ENCODE measurements around the gene SLC8A1.

Gene SLC8A1

DNA sequence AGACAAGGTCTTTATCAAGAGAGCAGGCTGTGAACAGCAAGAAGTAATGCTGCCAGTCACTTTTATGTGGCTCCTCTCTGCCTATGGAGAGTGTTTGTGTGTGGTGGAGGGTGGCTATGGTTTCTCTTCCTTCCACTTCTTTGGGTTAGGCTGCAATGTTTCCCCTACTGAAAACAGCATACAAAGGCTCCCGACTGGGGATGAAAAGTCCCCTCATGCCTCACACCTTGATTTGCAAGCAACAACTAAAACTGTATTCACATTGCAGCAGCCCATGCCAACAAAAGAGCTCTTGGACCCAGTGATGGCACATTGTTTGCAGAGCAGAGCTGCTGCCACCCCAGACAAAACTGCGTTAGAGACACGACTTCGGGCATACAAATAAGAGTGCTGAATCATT, 301.6 kb downstream of the SLC8A1 start:
- no peak for DNase-seq (ENCODE audit: low spot score)

DNA sequence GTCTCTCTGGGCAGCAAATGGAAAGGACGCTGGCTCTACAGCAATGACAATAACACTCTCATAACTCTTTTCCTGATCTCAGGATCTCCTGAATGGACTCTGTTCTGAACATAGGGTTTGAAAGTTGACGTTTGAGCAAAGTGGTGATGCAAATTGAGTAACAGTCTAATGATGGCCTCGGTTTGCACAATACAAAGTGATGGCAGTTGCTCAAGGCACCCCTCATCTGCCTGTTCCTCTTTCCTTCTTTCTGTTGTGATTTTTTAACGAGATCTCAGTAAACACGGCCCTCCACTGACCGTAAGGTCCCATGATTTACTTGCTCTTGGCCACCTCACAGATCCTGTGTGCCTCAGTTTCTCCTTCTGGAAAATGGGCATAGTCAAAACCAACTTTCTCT, 303.6 kb downstream of the SLC8A1 start:
- DNase-seq (ENCODE audit: low spot score): no peak

DNA sequence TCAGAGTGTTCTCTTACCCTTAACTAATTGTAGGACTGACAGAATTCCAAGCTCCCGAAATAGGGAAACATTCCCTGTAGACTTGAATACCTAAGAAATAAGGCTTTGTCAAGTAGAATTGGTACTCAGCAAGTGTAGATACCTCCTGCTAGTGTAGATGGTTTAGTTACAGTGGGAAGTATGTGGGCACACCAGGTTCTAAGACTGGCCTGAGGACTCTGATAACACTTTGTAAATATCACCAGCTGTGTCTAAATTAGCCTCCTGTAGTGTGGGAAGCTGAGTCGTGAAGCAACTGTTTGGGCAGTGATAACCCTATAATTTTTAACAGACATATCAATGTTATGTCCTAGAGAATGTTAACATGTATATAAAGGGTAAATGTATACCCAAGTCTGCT, 304.5 kb downstream of the SLC8A1 start:
- DNase-seq (ENCODE audit: low spot score): no peak

DNA sequence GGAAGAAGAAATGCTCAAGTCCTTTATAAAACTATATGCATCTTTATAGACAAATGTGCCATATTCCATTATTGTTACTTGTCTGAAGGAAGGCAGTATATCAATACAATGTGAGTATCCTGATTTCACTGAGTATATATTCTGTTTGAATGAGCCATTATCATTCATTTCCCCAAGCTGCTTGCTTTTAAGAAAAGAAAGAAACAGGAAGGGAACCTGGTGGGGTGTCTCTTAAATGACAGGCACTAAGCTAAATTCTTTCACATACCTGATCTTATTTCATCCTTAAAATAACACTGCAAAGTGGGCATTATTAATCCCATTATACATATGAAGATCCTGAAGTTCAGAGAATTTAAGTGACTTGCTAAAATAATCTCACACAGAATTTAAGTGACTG, 307.9 kb downstream of the SLC8A1 start:
- DNase-seq (ENCODE audit: low spot score): no peak

DNA sequence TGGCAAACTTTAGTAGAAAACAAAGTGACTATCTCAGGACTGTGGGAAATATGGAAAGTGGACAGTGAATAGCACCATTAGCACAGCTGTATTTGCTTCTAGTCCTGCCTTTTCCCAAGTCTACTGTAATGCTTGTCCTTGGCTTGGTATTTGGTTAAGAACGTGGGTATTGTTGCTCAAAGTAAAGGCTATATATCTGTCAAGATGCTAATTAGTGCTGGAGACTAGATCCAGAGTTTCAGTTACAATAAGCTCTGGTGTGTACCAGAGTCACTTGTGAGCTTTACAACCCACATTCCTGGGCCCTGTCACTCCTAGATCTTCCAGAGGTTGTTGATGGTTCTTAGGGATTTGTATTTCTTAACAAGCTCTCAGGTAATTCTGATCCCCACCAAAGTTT, 313.6 kb downstream of the SLC8A1 start:
- no peak for DNase-seq (ENCODE audit: low spot score)

DNA sequence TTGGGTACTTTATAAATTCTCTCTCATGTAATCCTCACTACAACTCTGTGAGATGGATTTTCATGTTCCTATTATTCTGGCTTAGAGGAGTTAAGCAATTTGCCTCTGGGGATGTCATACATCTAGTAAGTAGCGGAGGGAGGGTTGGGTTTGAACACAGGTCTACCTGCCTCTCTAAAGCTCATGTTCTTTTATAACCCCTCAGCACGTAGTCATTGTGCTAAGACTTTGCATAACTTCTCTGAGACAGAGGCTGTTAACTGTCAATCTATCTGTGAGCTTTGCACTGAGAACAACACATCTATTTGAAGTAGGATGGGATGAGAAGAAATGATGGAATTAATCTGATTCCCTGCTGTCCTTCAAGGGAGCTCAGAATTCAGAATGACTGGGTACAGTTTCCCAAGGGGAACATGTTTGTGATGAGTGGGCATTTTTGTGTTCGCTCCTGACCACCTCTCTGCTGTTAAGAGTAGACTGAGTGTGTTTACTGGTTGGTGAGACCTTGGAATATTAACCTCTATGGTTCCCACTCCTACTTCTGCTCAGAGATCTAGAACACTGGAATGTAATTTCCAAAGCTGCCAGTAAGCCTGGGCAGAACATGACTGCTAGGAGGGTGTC, 320.7 kb downstream of the SLC8A1 start:
- no peak for DNase-seq (ENCODE audit: low spot score)

DNA sequence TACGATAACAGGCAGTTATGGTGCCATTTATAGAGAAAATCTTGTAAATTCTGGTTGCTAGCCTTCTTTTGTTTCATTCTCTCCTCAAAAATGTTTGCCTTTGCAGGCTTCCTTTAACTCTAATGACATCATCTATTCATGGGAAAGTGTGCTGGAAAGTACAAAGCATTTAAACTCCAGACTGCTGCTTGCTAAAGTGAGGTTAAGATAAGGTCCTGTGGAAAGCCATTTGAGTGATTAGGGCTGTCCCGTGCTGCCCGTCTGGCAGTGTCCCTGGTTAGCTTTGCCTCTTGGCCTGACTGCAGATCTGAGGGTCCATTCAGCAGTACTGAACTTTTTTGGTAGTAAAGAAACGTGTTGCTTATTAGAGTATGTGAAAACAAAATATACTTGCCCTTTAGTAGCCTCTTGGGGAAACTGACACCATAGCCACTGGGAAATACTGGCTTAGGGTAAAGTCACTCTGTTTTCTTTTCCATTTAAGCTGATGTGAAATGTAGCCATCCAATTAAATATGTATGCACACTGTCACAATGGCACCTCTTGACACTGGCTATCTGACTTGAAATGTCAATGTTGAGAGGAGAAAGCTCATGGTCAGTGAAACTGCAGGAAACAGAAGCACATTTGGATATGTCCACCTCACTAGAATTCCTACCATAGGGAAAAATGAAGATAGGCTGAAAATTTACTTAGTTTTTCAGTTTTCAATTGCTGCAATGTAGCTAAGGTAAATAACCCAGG, 321.5 kb downstream of the SLC8A1 start:
- DNase-seq (ENCODE audit: low spot score): peak; percentile 10

DNA sequence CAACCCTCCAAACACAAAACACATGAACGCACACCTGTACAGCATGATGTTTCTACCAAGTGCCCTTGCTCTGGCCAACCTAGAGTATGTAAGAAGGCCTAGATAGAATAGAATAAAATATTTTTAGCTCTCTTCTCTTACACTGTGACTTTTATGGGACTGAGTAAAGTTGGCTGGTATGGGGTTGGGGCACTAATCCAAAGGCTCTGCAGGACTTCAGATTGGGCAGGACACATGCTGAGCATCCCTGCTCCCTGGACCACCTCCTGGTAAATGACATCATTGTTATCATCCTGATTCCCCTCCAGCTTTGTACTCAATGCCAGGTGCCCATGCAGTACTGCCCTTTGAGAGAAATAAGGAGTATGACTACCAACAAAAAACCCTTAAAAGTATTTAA, 322.2 kb downstream of the SLC8A1 start:
- DNase-seq (ENCODE audit: low spot score): no peak

DNA sequence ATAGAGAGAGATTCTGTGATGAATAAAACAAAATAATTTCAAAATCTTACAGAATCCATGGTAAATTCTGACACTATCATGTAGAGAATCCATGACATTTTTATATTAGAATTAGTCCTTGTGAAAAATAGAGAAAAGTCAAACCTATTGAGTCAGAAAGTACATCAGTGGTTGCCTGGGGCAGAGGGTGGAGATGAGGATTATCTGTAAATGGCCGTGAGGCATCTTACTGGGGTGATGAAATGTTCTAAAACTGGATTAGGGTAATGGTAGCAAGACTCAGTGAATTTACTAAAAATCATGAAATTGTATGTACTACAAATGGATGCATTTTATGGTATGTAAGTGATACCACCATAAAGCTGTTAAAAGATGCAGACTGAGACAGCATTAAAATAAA, 323.1 kb downstream of the SLC8A1 start:
- DNase-seq (ENCODE audit: low spot score): no peak

DNA sequence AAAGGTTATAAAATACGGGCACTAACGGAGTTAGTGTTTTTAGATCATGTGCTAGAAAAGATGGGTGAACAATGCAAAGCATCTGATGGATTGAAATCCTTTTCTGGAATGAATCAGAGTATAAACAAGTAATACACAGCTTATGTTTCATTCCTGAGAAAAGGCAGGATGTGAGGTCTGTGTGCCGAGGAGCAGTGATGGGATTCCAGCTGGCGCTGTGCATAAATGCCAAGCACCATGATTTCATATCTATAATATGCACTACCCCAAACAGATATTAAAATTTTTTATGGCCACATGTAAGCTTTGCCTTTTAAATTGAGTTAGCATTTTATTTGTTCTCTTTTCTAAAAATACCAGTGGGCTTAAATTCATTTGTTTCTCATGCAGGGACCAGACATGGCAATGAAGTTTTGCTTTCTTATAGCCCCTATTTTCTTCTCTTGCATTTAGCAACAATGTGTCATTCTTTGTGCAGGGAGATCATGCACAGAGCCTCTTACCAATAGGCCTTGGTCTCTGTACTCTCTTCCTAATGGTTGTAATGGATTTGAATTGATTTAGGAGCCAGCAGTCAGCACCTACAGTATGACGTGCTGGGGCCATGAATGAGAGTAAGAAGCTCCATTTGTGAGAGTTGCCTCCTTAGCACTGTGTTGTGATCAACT, 323.9 kb downstream of the SLC8A1 start:
- peak; percentile 76 for DNase-seq (ENCODE audit: low spot score)

DNA sequence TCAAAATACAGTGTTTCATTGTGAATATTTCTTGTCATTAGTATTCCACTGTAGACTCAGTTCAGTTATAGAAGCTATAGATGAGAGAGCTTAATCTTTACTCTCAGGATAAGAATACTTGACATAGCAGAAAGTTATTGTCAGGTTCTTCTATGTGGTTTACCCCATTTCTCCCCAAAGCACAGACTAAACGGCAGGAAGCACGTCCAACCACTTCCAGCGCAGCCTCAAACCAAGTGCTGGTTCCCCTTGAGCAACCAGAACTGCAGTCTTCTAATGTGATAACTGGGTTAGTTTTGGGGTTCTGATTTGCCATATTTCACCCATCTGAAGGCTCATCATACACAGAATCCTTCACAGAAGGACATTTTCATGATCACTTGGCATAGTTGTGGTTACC, 324.7 kb downstream of the SLC8A1 start:
- DNase-seq (ENCODE audit: low spot score): no peak

DNA sequence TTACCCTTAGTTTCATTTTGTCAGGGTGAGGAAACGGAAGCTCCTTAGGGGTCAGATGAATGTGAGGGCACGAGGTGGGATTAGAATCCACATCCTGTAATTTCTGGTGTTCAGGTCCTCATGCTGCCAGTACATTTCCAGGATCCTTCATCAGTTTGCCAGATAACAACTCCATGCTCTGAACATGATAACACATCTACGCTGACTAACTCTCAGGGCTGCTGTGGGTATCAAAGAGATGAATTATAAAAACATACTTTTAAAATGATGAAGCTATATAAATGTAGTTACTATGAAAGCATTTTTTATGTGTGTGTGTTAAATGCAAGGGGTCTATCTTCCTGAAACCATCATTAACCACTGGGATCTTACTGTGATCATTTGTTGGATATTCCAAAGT, 325.9 kb downstream of the SLC8A1 start:
- DNase-seq (ENCODE audit: low spot score): no peak

DNA sequence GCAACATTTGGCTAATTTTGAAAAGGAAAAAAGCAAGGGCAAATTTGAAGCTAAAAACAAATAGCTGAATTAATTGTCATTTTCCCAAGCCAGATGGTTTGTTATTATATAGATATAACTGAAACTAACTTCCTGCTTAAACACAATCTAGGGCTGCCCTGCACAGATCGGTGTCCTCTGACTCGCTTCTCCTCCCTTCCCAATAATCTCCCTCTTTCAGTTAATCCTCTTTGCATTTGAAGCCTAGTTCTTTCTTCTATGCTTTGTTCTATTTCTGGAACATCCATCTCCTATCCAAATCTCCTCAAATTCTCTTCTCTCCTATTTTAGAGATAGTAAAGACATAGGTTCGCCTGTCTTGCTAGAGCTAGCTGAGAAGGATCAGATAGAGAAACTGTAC, 328.1 kb downstream of the SLC8A1 start:
- DNase-seq (ENCODE audit: low spot score): no peak

DNA sequence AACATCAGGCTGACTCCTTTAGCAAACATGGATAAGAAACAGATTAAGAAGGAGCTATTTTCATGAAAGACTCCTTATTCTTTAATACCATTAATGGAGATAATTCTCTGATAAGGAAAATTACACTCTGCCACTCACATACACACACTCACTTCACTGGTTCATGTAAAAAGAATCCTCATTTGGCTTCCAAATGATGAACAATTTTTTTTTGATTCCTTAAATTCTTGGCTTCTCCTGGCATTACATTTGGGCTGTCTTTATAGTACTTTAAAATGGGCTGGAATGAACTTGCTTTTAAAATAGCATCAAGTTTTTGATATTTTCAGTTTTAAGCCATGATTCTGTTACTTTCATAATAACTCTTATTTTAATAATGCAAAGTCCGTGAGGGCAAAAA, 328.6 kb downstream of the SLC8A1 start:
- peak; percentile 23 for DNase-seq (ENCODE audit: low spot score)

DNA sequence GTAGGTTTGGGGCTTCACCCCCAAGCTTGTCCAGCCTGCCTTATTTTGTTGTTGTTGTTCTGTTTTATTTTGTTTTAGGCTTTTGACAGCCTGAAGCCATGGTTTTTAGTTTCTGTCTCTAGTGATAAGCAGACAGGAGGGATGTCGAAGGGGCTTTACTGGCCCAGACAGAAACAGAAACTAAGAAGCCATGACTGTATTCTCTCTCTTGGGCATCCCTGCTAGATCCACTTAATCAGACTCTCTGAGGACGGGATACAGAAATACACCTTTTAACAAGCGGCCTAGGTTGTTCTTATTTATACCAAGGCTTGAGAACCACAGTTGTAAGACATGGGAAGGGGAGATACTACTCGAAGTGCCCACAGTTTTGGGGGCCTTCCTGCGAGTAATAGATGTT, 330.9 kb downstream of the SLC8A1 start:
- DNase-seq (ENCODE audit: low spot score): no peak

DNA sequence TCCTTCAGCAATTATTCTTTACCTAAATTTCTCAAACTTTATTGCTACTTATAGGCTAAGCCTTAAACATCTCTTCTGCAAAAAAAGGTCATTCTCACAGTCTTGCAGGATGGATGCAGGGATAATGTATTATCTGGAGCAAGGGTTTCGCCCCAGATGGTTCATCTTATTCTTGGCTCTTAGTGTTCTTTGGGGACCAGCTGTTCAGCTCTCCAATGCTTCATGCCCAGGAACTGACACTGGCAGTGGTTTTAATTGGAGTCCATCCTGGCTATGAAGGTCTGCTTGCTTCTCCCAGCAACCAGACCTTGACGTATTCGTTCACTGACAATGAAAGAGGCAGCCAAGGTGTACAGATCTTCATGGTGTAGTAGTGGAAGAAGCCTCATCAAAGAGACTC, 331.9 kb downstream of the SLC8A1 start:
- DNase-seq (ENCODE audit: low spot score): no peak

DNA sequence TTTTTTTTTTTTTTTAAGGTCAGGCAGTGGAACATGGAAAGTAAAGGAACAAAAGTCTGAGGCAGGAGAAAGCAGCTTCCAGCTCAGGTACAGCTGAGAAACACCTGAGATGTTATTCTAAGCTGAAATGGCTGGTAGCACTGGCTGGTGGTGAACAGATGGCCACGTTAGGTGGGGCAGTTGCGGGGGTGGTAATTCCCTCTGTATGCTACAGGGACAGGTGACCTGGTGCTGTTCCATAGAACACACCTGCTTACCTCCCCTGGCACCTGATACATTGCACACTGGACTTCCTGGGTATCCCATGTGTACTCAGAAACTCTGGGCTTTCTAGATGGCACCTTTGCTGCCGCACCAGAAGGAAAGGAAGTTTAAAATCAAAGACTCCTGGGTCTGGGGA, 333.3 kb downstream of the SLC8A1 start:
- DNase-seq (ENCODE audit: low spot score): no peak

DNA sequence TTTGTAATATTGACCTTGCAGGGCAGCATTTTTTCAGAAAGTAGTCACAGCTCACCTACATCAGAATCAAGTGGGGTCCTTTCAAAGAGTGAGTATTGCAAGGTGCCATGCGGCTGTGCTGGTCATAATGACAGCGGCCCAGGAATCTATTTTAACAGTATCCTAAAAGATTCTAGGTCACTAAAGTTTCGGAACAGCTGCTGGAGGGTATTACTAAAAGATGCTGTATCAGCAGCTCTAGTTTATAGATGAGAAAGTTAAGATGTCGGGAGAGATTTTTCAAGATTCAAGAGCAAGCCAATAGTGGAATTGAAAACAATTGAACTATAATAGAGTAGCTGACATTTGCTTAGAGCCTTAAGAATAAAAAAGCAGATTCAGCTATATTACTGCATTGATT, 336.0 kb downstream of the SLC8A1 start:
- no peak for DNase-seq (ENCODE audit: low spot score)

DNA sequence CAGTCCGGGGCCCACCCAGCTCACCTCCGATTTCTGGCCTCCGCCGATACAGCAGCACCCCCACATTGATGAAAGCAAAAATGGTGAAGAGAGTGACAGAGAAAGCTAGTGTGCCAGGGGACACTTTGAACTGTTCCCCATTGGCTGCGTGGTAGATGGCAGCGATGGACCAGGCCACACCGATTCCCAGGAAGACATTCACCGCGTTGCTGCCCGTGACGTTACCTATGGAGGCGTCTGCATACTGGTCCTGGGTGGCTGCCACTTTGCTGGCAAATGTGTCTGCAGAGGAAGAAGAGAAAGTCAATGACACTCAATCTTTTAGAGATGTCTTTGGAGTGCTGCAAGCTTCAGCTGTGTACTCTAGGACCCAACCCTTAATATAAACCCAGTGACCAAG, 336.5 kb downstream of the SLC8A1 start:
- DNase-seq (ENCODE audit: low spot score): no peak

DNA sequence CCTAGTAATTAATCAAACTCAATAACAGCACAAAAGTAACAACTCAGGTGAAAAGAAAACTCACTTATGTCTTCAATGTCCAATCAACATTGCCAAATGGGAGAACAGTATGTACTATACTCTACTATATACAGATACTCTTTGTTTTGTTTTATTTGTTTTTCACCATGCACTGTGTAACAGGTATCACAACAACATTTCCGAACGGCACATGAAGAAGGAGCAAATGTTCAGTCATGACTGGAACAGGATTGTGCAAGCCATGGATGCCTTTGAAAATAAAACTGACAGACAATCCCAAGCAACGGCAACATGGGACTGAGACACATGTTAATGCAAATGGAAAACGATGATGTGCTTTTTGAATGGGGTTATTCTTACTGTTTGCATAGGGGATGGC, 337.9 kb downstream of the SLC8A1 start:
- no peak for DNase-seq (ENCODE audit: low spot score)

DNA sequence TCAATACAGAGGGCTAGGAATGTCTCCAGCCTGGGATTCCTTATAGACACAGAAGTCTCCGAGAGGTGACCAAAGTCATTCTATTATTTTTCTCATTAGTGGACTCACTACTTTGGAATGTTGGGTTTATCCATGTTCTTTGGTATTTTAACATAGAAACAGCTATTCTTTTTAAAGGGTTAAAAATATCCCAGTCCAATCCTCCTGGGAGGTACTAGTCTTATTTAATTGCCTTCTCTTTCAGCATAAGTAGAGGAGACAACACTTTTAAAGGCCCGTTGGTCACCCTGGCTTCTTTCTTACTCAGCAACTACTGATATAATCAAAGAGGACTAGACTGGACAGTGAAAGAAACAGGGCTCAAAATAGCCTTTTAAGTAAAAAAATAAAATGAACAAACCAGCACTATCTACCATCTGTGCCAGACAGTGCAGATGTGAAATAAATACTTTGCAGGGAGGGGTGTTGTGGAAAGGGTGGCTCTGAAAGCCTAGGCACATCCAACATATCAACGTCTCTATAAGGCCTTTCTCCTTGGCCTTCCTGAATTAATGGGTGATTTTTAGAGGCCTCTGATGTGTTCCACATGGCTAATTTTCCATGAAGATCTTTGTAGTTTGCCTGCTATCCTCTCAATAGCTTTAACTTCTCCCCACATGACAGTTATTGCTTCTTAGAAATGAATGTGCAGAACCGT, 338.5 kb downstream of the SLC8A1 start:
- DNase-seq (ENCODE audit: low spot score): peak; percentile 32

DNA sequence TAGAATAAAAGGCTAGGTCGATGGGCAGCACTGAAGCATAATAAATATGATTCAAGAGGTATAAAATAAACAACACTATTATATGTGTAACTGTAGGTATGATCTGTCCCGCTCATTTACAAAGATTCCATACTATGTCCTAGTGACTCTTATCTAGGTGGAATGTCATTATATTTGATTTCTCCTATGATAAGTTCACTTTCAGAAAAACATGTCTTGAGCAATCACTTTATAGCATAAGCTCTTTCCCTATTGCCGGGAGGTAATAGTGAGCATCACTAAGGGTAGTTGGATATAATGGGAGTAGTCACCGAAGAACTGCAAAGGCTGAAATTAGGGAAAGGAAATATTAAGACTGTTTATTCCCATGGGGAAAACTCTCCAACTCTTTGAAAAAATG, 342.5 kb downstream of the SLC8A1 start:
- DNase-seq (ENCODE audit: low spot score): no peak

DNA sequence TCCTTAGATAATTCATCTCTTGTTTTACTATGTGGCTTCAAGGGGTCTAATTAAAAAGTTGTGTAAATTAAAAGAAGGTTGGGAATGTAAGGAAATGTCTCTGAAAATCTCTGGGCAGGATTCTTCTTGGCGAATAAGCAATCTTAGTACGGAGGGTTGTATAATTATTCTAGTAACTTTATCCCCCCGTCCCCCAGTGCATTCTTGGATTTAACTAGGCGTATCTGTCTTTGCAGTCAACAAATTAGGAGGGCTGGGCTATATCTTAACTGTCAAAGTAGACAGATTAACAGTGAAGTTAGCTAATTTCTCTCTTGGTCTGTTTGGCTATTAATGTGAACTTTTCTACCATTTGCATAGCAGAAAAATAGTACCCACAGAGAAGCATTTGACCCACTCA, 343.0 kb downstream of the SLC8A1 start:
- no peak for DNase-seq (ENCODE audit: low spot score)

Data from AG08395 (cell line).